HG03565 (cell line): ENCODE data around the gene LRCH3.
"Not testable (repeated sequence)": the region's sequence is repeated elsewhere in the genome, so short reads cannot be mapped to it uniquely, and the experiment has no call there.

Experiments used
- ATAC-seq: cut with Tn5 transposase; IDR thresholded peaks from one replicate; pipeline ENCODE4 v1.9.1; 2021; ENCODE audit warnings: mild to moderate bottlenecking, moderate library complexity; ENCODE audit not compliant: unreplicated experiment

Gene LRCH3

GRCh38 chr3:197913641-197914380 is 122.8 kb downstream of the LRCH3 start:
- no peak for ATAC-seq

DNA sequence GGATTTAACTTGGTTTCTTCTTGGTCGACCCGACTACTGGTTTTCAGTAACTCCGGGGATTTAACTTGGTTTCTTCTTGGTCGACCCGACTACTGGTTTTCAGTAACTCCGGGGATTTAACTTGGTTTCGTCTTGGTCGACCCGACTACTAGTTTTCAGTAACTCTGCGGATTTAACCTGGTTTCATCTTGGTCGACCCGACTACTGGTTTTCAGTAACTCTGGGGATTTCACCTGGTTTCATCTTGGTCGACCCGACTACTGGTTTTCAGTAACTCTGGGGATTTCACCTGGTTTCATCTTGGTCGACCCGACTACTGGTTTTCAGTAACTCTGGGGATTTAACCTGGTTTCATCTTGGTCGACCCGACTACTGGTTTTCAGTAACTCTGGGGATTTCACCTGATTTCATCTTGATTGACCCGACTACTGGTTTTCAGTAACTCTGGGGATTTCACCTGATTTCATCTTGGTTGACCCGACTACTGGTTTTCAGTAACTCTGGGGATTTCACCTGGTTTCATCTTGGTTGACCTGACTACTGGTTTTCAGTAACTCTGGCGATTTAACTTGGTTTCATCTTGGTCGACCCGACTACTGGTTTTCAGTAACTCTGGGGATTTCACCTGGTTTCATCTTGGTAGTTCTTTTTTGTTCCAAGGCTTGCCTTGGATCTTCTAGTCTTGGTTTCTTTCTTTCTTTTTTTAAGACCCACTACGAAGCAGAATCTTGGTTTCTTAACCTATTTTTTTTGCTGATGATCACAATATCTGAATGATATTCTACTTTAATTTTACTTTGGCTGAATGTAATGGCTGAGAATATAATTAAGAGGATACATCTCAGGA is 130.6 kb downstream of the LRCH3 start:
- not testable (repeated sequence) for ATAC-seq

DNA sequence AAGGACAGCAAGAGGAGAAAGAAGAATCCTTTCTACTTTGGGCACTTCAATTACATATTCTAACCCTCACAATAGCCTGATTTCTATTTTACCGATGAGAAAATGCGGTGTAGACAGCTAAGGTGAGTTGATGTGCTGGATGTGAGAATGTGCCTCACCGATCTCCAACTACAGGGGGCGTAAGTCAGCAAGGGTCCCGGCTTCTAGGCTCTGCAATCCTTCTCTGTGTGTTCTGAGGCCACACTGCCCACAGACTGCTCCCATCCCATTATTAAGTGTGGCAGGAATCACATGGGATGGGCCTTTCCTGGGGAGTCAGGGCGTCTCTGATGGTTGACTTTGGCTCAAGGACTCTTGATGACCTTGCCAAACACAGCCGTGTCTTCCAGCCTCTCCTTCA is 135.4 kb downstream of the LRCH3 start:
- ATAC-seq, result no peak

DNA sequence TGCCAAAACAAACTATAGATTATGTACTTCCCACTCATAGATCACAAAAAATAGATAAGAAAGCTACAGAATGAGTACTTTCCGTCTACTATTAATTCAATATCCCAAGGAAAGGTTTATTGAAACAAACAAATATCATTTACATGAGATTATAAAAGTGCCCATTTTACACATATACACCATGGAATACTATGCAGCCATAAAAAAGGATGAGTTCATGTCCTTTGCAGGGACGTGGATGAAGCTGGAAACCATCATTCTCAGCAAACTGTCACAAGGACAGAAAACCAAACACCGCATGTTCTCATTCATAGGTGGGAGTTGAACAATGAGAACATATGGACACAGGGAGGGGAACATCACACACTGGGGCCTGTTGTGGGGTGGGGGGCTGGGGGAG is 136.5 kb downstream of the LRCH3 start:
- not testable (repeated sequence) for ATAC-seq

DNA sequence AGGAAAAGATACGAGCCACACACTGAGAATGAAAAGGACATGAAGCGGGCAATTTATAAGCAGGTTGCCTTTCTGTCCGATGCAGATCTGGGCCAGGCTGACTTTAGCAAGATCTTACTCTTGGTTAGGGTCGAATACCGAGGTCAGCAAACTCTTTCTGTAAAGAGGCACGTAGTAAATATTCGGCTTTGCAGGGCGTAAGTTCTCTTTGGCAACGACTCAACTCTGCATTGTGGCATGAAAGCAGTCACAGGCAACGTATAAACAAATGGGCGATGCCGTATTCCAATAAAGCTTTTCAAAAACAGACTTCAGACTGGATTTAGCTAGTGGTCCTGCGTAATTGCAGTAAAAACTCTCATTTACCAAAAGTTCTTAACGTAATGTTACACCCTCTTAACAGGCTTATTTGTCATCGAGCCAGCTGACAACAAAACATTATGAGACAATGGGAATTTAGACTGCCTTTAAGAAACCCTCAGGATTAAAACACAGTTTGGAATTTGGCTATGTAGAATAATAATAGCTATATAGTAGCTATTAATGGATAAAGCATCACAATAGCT is 145.8 kb downstream of the LRCH3 start:
- no peak for ATAC-seq
